GM19455 (cell line): ENCODE measurements around the gene RPL35.

Source experiments
- ATAC-seq: cut with Tn5 transposase; IDR thresholded peaks from one replicate; pipeline ENCODE4 v1.9.1; 2021; ENCODE audit not compliant: unreplicated experiment

RPL35 gene

DNA sequence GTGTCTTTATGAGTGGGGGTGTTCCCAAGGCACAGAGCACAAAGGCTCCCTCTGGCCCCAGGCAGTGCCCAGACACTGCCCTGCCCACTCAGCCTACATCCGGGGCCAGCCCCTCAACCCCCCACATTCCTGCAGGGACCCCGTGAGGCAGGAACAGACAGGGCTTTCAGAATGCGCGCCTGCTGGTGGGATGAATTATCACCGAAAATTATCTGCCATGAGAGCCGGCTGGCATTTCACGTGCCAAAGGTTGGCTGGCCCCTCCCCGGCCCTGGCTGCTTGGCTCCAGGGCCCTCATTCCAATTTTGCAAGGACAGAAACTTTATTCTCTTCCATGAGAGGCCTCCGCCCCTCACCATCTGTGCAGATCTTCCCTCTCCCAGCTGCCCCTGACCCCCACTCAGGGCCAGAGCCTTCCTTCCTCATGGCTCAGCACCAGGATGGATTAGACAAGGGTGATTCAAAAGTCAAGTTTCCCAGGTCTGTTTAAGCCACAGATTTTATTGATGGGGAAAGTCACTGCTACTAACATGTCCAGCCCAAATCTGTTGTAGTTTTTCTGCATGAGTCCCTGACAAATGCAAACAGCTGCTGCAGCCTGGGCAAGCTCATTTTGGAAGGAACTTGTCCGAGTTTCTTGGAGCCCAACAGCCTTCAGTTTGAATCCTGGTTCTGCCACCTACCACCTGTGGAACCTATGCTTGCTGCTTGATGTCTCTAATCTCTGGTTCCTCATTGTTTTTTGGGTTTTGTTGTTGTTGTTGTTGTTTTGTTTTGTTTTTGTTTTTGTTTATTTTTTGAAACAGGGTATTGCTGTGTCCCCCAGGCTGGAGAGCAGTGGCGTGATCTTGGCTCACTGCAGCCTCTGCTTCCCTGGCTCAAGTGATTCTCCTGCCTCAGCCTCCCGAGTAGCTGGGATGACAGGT lies 40.8 kb downstream of the RPL35 start:
- ATAC-seq: no peak

- no peak for ATAC-seq
Observed at GRCh38 chr9:124818431-124819281, 43.1 kb downstream of the RPL35 start.

DNA sequence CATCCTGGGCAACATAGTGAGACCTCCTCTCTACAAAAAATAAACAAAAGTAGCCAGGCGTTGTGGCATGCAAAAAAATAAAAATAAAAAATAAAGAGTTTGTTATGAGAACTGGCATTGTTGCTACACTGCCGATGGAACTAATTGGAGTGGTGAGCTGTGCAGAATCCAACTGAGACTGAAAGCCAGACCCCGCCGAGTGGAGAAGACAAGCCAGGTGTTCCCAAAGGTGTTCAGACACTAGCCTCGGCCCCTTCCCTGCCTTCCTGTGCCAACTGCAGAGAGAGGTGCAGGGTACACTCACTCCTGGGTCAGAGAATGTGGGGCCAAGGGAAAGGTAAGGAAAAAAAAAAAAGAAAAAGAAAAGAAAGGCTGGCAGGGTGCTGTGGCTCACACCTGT lies 46.2 kb downstream of the RPL35 start:
- ATAC-seq: no peak

DNA sequence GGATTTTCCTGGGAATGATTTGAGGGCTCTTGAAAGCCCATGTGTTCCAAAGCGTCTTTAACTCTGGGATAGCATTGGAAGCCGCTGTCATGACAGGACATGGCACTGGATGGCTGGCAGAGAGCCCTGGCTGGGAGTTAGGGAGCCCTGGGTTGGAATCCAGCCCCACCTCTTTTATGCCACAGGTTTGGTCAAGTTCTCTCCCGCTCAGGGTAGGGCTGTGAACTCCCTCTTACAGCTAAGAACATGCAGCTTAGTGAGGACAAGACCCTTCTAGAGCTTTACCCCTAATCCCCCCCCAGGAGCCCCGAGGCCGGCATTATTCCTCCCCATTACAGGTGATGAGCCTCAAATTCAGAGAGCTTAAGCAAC lies 47.6 kb downstream of the RPL35 start:
- no peak for ATAC-seq

DNA sequence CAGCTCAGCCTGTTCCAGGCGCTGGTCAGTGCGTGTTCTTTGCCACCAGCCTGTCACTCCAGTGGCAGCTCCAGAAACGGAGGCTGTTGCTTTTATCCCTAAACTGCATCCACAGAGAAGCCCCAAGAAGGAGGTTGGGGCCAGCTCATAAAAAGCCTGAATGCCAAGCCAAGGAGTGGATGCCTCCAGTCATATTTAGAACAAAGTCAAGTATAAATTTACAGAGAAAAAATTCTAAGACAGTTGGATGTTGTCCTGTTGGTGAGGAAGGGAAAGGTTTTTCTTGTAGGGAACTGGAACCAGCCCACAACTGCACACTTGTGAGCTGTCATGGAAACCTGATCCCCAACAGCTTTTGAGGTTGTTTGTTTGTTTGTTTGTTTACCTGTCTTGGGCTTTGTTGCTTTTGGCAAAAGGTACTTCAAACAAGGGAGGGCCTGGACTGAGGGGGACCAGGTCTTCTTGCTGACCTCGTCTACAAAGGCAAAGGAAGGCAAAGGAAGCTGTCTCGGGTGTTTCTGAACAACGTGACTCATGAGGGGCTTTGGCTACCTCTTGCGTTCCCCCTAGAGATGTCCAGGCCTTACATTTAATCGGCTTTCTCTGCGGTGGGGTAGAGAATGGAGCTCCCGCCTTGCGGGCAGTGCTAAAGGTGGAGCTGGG lies 48.1 kb downstream of the RPL35 start:
- ATAC-seq: no peak

GRCh38 chr9:124813041-124813440 lies 48.7 kb downstream of the RPL35 start:
- ATAC-seq: no peak

DNA sequence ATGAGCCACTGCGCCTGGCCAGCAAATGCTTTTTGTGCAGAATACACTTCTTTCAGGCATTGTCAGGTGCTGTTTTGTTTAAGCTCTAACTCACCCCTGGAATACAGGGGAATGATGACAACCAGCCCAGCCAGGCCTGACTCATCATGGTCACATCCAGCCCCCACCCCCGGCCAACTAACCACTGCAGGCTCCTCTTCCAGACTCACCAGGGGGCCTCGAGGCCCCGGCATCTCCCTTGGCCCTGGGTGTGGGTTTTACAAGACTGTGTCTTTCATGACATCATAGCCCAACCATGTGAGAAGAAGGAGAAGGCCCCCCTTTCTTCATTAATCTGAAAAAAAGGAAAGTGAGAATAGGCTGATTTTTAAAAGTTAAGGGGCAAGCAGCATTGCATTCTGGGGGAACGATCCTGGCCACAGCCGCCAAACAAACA lies 49.3 kb downstream of the RPL35 start:
- ATAC-seq: no peak

GRCh38 chr9:124810663-124811355 lies 50.9 kb downstream of the RPL35 start:
- no peak for ATAC-seq

GRCh38 chr9:124809741-124810500 lies 51.8 kb downstream of the RPL35 start:
- ATAC-seq: no peak

- ATAC-seq: no peak
Observed at GRCh38 chr9:124809211-124809610, 52.5 kb downstream of the RPL35 start.

DNA sequence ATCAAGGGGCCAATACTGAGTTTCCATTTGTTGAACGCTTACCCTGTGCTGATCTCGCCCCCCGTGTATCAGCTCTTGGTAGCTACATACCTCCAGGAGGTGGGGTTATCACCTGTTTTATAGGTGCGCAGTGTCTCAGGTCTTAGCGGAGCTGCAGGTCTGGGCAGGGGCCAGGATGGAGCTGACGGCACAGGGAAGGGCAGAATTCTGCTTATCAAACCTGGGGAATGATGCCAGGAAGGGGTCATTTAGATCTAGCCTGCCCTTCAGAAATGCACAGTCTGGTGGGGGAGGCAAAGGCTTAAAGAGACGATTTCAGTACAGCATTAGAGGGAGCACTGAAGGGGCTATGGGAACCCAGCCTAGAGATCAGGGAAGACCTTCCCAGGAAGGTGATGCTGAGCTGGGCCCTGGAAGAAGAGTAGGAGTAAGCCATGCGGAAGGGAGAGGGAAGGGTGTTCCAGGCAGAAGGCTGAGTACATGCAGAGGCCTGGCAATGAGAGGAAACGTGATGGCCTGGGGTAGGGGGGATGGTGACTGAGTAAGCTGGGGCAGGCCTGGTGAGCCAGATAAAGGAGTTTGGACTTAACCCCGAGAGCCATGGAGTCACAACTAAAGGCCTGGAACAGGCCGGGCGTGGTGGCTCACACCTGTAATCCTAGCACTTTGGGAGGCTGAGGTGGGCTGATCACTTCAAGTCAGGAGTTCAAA lies 53.4 kb downstream of the RPL35 start:
- no peak for ATAC-seq
